ENCODE results near the gene SYNGR3.

The SYNGR3 gene

GRCh38 chr16:1976951-1977874 lies 12.6 kb upstream of the SYNGR3 start:
- Histone ChIP-seq H3K36me3 (ENCODE audit: insufficient read depth, low read length) (peaks cover 47% of the 10 kb centered on the region), H3K4me3 (ENCODE audit: low read length) (no peak overlapping the region), H2AFZ (ENCODE audit: low read depth, low read length) (no peak overlapping the region), H3K4me1 (ENCODE audit: insufficient read depth, low read length) (peaks cover 17% of the 10 kb centered on the region), H3K27me3 (ENCODE audit: insufficient read depth, low read length) (no peaks in the 10 kb centered on the region), H3K9me3 (ENCODE audit: low read length) (no peaks in the 10 kb centered on the region)

GRCh38 chr16:1977875-1978268 lies 11.9 kb upstream of the SYNGR3 start:
- no peak overlapping the region for H3K4me3 ChIP-seq (ENCODE audit: low read length)
- H3K9me3 ChIP-seq (ENCODE audit: low read length), result no peaks in the 10 kb centered on the region
- no peak overlapping the region for H2AFZ ChIP-seq (ENCODE audit: low read depth, low read length)

GRCh38 chr16:1978476-1979120 lies 11.2 kb upstream of the SYNGR3 start:
- Histone ChIP-seq H3K9me3 (ENCODE audit: low read length) (no peaks in the 10 kb centered on the region), H3K36me3 (ENCODE audit: insufficient read depth, low read length) (peaks cover 47% of the 10 kb centered on the region), H2AFZ (ENCODE audit: low read depth, low read length) (no peak overlapping the region), H3K4me3 (ENCODE audit: low read length) (no peak overlapping the region), H3K4me1 (ENCODE audit: insufficient read depth, low read length) (peaks cover 19% of the 10 kb centered on the region), H3K27me3 (ENCODE audit: insufficient read depth, low read length) (no peaks in the 10 kb centered on the region)

More at GRCh38 chr16:1977875-1978268, 11.9 kb upstream of the SYNGR3 start:
- Histone ChIP-seq H3K4me1 (ENCODE audit: insufficient read depth, low read length) (peaks cover 15% of the 10 kb centered on the region), H3K27me3 (ENCODE audit: insufficient read depth, low read length) (no peaks in the 10 kb centered on the region), H3K36me3 (ENCODE audit: insufficient read depth, low read length) (peaks cover 47% of the 10 kb centered on the region)

- no peak overlapping the region for H2AFZ ChIP-seq (ENCODE audit: low read depth, low read length)
- peaks cover 47% of the 10 kb centered on the region for H3K36me3 ChIP-seq (ENCODE audit: insufficient read depth, low read length)
- H3K4me3 ChIP-seq (ENCODE audit: low read length), result no peak overlapping the region
- H3K4me1 ChIP-seq (ENCODE audit: insufficient read depth, low read length), result peaks cover 20% of the 10 kb centered on the region
- no peaks in the 10 kb centered on the region for H3K9me3 ChIP-seq (ENCODE audit: low read length)
- no peaks in the 10 kb centered on the region for H3K27me3 ChIP-seq (ENCODE audit: insufficient read depth, low read length)
These were observed 10.3 kb upstream of the SYNGR3 start for GRCh38 chr16:1979271-1980029.

- Histone ChIP-seq H3K9me3 (ENCODE audit: low read length) (no peaks in the 10 kb centered on the region), H3K4me1 (ENCODE audit: insufficient read depth, low read length) (peaks cover 26% of the 10 kb centered on the region), H2AFZ (ENCODE audit: low read depth, low read length) (no peak overlapping the region), H3K27me3 (ENCODE audit: insufficient read depth, low read length) (no peaks in the 10 kb centered on the region), H3K36me3 (ENCODE audit: insufficient read depth, low read length) (peaks cover 42% of the 10 kb centered on the region), H3K4me3 (ENCODE audit: low read length) (no peak overlapping the region)
These were observed 9.6 kb upstream of the SYNGR3 start for GRCh38 chr16:1980030-1980769.

- Histone ChIP-seq H3K27me3 (ENCODE audit: insufficient read depth, low read length) (no peaks in the 10 kb centered on the region), H3K9me3 (ENCODE audit: low read length) (no peaks in the 10 kb centered on the region), H3K4me3 (ENCODE audit: low read length) (no peak overlapping the region), H2AFZ (ENCODE audit: low read depth, low read length) (no peak overlapping the region), H3K4me1 (ENCODE audit: insufficient read depth, low read length) (peaks cover 32% of the 10 kb centered on the region), H3K36me3 (ENCODE audit: insufficient read depth, low read length) (peaks cover 38% of the 10 kb centered on the region)
These were observed 9.0 kb upstream of the SYNGR3 start for GRCh38 chr16:1980770-1981087.

- peaks cover 38% of the 10 kb centered on the region for H3K36me3 ChIP-seq (ENCODE audit: insufficient read depth, low read length)
- peaks cover 32% of the 10 kb centered on the region for H3K4me1 ChIP-seq (ENCODE audit: insufficient read depth, low read length)
- H3K4me3 ChIP-seq (ENCODE audit: low read length), result no peak within 1 kb of the TSS
- no peaks in the 10 kb centered on the region for H3K27me3 ChIP-seq (ENCODE audit: insufficient read depth, low read length)
- no peaks in the 10 kb centered on the region for H3K9me3 ChIP-seq (ENCODE audit: low read length)
- no peak within 1 kb of the TSS for H2AFZ ChIP-seq (ENCODE audit: low read depth, low read length)
These were observed 8.4 kb upstream of the SYNGR3 start, which contains the start of gene NOXO1 for GRCh38 chr16:1981398-1981836. Gene NOXO1, minus strand, starts transcription at chr16:1981469. Its CDS starts 290 bp downstream, at chr16:1981179.

GRCh38 chr16:1982013-1982433 lies 7.7 kb upstream of the SYNGR3 start:
- H3K4me3 ChIP-seq (ENCODE audit: low read length), result no peak overlapping the region
- no peaks in the 10 kb centered on the region for H3K9me3 ChIP-seq (ENCODE audit: low read length)
- peaks cover 38% of the 10 kb centered on the region for H3K36me3 ChIP-seq (ENCODE audit: insufficient read depth, low read length)
- no peak overlapping the region for H2AFZ ChIP-seq (ENCODE audit: low read depth, low read length)
- H3K4me1 ChIP-seq (ENCODE audit: insufficient read depth, low read length), result peaks cover 32% of the 10 kb centered on the region
- H3K27me3 ChIP-seq (ENCODE audit: insufficient read depth, low read length), result no peaks in the 10 kb centered on the region

- H2AFZ ChIP-seq (ENCODE audit: low read depth, low read length), result peak overlapping the region; percentile 54
- H3K36me3 ChIP-seq (ENCODE audit: insufficient read depth, low read length), result peaks cover 28% of the 10 kb centered on the region
- H3K27me3 ChIP-seq (ENCODE audit: insufficient read depth, low read length), result no peaks in the 10 kb centered on the region
- peak overlapping the region; percentile 46 for H3K4me3 ChIP-seq (ENCODE audit: low read length)
- H3K9me3 ChIP-seq (ENCODE audit: low read length), result no peaks in the 10 kb centered on the region
- peaks cover 32% of the 10 kb centered on the region for H3K4me1 ChIP-seq (ENCODE audit: insufficient read depth, low read length)
These were observed 6.7 kb upstream of the SYNGR3 start for GRCh38 chr16:1982991-1983543.

- Histone ChIP-seq H3K36me3 (ENCODE audit: insufficient read depth, low read length) (peaks cover 22% of the 10 kb centered on the region), H3K27me3 (ENCODE audit: insufficient read depth, low read length) (no peaks in the 10 kb centered on the region), H3K4me1 (ENCODE audit: insufficient read depth, low read length) (peaks cover 32% of the 10 kb centered on the region), H3K4me3 (ENCODE audit: low read length) (peak within 1 kb of the TSS; percentile 72), H2AFZ (ENCODE audit: low read depth, low read length) (peak within 1 kb of the TSS; percentile 54), H3K9me3 (ENCODE audit: low read length) (no peaks in the 10 kb centered on the region)
These were observed 6.0 kb upstream of the SYNGR3 start, which contains the start of gene GFER for GRCh38 chr16:1983544-1984346. Gene GFER, plus strand, starts transcription at chr16:1984193. Its CDS starts 26 bp downstream, at chr16:1984219.

- H3K4me1 ChIP-seq (ENCODE audit: insufficient read depth, low read length), result peaks cover 32% of the 10 kb centered on the region
- H2AFZ ChIP-seq (ENCODE audit: low read depth, low read length), result peak overlapping the region; percentile 52
- H3K36me3 ChIP-seq (ENCODE audit: insufficient read depth, low read length), result peaks cover 18% of the 10 kb centered on the region
- H3K9me3 ChIP-seq (ENCODE audit: low read length), result no peaks in the 10 kb centered on the region
- H3K27me3 ChIP-seq (ENCODE audit: insufficient read depth, low read length), result peaks cover 6% of the 10 kb centered on the region
- peak overlapping the region; percentile 72 for H3K4me3 ChIP-seq (ENCODE audit: low read length)
These were observed 5.2 kb upstream of the SYNGR3 start for GRCh38 chr16:1984347-1985225.
